ENCODE measurements around the gene THSD7B. TPM values are rescaled to one million over a fixed set of nuclear protein-coding genes. Genes with fewer than 3 reads are reported as not detected.

The THSD7B gene
- polyA plus RNA-seq, 1 donor, result 5.4 TPM

GRCh38 chr2:137154946-137155345 is 389.6 kb downstream of the THSD7B start:
- no peak for DNase-seq

GRCh38 chr2:137155356-137156104 is 390.2 kb downstream of the THSD7B start:
- DNase-seq, result no peak

- no peak for DNase-seq
These were observed 391.0 kb downstream of the THSD7B start for GRCh38 chr2:137156221-137156844.

GRCh38 chr2:137157851-137158250 is 392.5 kb downstream of the THSD7B start:
- no peak for DNase-seq

GRCh38 chr2:137161250-137161649 is 395.9 kb downstream of the THSD7B start:
- no peak for DNase-seq

- DNase-seq, result no peak
These were observed 400.6 kb downstream of the THSD7B start for GRCh38 chr2:137165968-137166367.

- DNase-seq, result no peak
These were observed 402.3 kb downstream of the THSD7B start for GRCh38 chr2:137167651-137168050.

GRCh38 chr2:137168552-137168951 is 403.2 kb downstream of the THSD7B start:
- DNase-seq, result no peak

GRCh38 chr2:137172162-137172561 is 406.8 kb downstream of the THSD7B start:
- DNase-seq, result no peak

- DNase-seq, result no peak
These were observed 408.1 kb downstream of the THSD7B start for GRCh38 chr2:137173463-137173862.

GRCh38 chr2:137175246-137175645 is 409.9 kb downstream of the THSD7B start:
- no peak for DNase-seq

GRCh38 chr2:137178951-137179377 is 413.6 kb downstream of the THSD7B start:
- no peak for DNase-seq

GRCh38 chr2:137179542-137179941 is 414.2 kb downstream of the THSD7B start:
- no peak for DNase-seq

- no peak for DNase-seq
These were observed 414.7 kb downstream of the THSD7B start for GRCh38 chr2:137180012-137180411.

- no peak for DNase-seq
These were observed 416.0 kb downstream of the THSD7B start for GRCh38 chr2:137181370-137181769.

GRCh38 chr2:137182071-137182470 is 416.7 kb downstream of the THSD7B start:
- no peak for DNase-seq

GRCh38 chr2:137183206-137183898 is 418.0 kb downstream of the THSD7B start:
- no peak for DNase-seq

GRCh38 chr2:137185378-137186078 is 420.2 kb downstream of the THSD7B start:
- DNase-seq, result no peak

- DNase-seq, result no peak
These were observed 421.9 kb downstream of the THSD7B start for GRCh38 chr2:137187216-137187615.

GRCh38 chr2:137190411-137191195 is 425.3 kb downstream of the THSD7B start:
- DNase-seq, result no peak

All from left kidney (tissue), 2 donors.